ENCODE data around the gene DKC1. TPM values are rescaled to one million over a fixed set of nuclear protein-coding genes. Genes with fewer than 3 reads are reported as not detected.

The DKC1 gene
- total RNA-seq, 1 donor from 2014 or later = 27.9 TPM

DNA sequence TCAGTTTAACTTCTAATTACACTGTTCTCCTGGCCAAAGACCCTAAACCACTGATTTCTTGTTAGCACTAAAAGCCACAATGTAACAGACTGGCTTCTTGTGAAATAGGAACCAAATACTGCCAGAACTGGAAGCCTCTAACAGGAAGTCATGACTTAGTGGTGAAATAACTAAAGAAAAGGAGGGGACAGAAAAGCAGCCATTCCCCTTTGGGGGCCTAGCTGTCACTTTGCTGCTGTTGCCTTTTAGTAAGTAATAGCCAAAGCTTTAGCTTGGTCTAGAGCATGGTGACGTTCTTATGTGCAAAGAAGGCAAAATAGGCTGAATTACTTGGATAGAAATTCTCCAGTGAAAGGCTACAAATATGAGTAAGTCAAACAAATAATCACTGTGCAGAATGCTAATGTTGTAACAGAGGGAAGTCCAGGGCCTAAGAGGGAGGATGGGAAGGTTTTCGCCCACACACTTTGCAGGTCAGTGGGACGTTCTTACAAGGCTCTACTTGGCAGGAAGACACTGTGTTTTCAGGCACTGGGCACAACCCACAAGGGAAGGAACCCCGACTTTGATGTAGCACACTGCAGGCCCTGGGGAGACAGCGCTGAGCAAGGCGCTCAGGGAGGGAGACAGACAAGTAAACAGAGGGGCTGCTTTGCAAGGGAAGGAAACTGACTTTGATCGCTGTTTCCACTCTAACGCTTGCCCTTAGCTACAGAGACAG is 28.4 kb upstream of the DKC1 start:
- ATAC-seq = peak; percentile 78
- intact Hi-C loops (cut with DNase I) = no loop called here
- DNase-seq (ENCODE audit: low spot score) = no peak

DNA sequence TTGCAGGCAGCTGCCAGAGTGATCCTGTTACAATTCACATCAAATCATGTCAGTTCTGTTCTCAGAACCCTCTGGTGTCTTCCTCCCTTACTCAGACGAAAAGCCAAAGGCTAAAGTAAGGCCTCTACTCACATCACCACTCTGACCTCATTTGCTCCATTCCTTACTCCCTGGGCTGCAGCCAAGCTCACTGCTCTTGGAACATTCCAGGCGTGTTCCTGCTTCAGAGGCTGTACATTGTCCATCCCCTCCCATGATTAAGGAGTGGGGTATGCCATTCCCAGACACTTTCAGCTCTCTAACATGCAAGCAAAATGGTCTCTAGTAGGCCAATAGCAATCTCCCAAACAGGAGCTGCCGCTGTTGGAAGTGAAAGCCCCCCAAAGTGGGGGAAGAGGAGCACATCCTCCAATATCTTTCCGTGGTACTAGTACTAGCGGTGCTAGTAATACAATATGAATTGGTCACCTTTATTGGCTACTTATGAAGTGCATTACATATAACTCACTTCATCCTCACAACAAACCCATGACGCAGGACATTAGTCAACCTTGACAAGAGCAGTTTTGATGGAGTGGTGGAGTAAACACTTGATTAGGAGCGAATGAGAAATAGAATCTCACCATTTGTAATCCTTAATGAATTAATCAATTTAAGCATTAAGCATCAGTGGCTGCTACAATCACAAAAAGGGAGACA is 26.8 kb upstream of the DKC1 start:
- DNase-seq (ENCODE audit: low spot score) = no peak
- intact Hi-C loops (cut with DNase I) = no loop called here
- ATAC-seq = peak; percentile 56

- DNase-seq (ENCODE audit: low spot score) (no peak), ATAC-seq (no peak)
- intact Hi-C loops (cut with DNase I) = no loop called here
Measured at GRCh38 chrX:154737136-154737535, 25.5 kb upstream of the DKC1 start.

DNA sequence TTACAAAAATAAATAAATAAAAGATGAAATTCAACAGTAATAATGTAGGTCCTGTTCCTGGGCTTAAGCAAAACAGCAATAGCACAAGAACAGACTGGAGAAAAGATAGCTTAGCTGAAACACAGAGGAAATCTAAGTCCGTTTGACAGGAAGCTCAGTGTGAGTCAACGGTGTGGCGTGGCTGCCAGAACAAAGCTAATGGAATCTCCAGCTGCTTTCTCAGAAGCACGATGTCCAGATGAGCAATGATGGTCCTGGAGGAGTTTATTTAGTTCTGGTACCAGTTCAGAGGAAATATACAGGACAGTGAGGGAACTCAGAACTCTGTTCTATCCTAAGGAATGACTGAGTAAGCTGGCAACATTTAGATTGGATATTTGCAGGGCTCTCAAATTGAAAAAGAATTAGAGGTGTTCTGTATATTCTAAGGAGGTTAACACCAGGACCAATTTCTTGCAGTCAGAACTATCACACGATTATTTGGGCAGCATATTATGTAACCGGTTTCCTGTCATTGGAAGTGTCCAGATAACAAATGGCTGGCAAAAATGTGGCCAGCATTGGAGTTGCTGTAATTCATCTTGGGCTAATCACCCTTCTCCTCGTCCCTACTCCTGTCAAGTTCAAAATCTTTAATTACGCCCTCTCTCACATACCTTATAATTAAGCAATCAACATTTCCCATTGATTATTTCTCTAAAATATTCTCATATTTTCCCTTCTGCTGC is 24.5 kb upstream of the DKC1 start:
- ATAC-seq (peak; percentile 60), DNase-seq (ENCODE audit: low spot score) (no peak)
- intact Hi-C loops (cut with DNase I) = no loop called here

GRCh38 chrX:154739952-154740465 is 22.7 kb upstream of the DKC1 start:
- intact Hi-C loops (cut with DNase I) = no loop called here
- ATAC-seq = no peak
- no peak for DNase-seq (ENCODE audit: low spot score)

DNA sequence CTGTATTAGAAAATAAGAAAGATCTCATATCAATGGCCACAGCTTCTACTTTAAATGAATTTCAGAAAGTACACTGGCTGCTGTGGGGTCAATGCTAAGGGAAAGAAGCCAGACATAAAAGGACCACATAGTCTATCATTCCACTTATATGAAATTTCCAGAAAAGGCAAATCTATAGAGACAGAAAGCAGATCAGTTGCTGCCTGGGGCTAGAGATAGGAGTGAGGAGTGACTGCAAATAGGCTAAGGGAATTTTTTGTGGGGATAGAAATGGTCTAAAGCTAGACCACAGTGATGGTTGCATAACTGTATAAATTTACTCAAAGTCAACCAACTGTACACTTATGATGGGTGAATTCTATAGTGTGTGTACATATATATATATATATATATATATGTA is 20.1 kb upstream of the DKC1 start:
- ATAC-seq = no peak
- DNase-seq (ENCODE audit: low spot score) = no peak
- intact Hi-C loops (cut with DNase I) = no loop called here

GRCh38 chrX:154748712-154749339 is 13.8 kb upstream of the DKC1 start:
- intact Hi-C loops (cut with DNase I) = no loop called here

GRCh38 chrX:154749856-154750255 is 12.8 kb upstream of the DKC1 start:
- ATAC-seq = peak; percentile 17
- no peak for DNase-seq (ENCODE audit: low spot score)
- intact Hi-C loops (cut with DNase I) = no loop called here

More at GRCh38 chrX:154748712-154749339, 13.8 kb upstream of the DKC1 start:
- no peak for DNase-seq (ENCODE audit: low spot score)
- peak; percentile 91 for ATAC-seq

DNA sequence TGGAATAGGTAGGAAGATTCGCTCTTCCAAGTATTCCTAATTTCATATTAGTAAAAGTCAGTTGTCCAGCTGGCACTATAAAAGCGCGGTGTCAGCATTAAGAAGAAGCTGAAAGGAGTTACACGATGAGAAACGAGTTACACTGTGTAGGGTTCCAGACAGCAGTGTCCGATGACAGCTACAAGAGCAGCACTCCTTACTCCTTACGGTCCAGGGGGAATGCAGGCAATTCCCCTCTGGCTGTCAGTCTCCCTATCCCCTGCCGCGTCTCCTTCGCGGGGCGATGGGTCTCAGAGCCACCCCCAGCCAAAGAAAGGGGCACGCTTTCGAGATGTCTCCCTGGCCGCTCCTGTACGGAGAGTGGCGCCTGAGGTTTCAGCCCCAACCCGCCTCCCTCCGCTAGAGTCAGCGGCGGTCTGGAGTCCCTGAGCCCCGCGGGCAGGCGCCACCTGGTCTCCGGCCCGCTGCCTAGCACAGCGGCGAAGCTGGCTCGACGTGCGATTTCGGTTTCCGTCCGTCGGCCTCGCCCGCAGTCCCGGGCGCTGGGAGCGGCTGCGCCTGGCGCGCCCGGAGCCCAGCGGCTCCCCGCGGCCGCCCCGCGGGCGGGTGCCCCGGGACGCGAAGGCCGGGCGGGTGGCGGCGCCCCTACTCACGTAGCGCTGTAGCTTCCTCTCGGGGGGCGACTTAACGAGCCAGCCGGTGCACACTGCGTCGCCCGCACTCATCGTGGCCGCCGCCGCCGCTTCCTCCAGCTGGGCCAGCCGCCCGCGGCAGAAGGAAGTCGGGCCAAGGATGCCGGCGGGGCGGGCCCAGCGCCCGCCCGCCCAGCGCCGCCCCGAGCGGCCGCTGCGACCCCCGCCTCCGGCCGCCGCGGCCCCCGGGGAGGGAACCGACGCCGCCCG is 12.1 kb upstream of the DKC1 start, which contains the start of gene GAB3:
Gene GAB3, minus strand, starts transcription at position 777 of the 902 bp plus-strand sequence. Its CDS starts 52 bp downstream, at position 725.
- DNase-seq (ENCODE audit: low spot score) (no peak), ATAC-seq (peak; percentile 73)
- intact Hi-C loops (cut with DNase I) = no loop called here

- intact Hi-C loops (cut with DNase I) = no loop called here
- ATAC-seq (peak; percentile 11), DNase-seq (ENCODE audit: low spot score) (no peak)
Measured at GRCh38 chrX:154751203-154751668, 11.4 kb upstream of the DKC1 start.

GRCh38 chrX:154751669-154752271 is 10.9 kb upstream of the DKC1 start:
- intact Hi-C loops (cut with DNase I) = no loop called here
- no peak for ATAC-seq
- DNase-seq (ENCODE audit: low spot score) = no peak

- no peak for DNase-seq (ENCODE audit: low spot score)
- intact Hi-C loops (cut with DNase I) = no loop called here
Measured at GRCh38 chrX:154758696-154759095, 4.0 kb upstream of the DKC1 start.

DNA sequence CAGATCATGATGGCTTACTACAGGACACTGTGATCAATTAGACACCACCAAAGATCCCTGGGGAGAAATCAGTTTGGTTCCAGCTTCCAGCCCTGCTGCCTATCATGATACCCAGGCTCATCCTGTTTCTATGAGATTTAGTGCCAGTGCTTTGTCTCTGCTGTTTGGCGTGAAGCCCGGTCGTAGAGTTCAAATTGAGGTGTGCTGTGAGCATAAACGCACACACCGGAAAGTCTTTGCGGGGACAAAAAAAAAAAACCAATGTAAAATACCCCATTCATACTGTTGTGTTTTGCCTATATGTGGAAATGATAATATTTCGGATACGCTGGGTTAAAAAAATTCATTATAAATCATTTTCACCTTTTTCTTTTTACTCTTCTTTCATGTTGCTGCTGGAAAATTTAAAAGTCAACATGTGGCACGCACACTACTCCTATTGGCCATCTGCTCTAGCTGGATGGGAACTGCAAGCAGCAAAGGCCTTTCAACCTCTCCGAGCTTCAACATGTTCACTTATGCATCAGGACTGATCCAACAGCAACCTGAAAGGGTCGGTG is 607 bp upstream of the DKC1 start:
- intact Hi-C loops (cut with DNase I) = no loop called here
- no peak for DNase-seq (ENCODE audit: low spot score)
- ATAC-seq = no peak

More at GRCh38 chrX:154758696-154759095, 4.0 kb upstream of the DKC1 start:
- no peak for ATAC-seq

DNA sequence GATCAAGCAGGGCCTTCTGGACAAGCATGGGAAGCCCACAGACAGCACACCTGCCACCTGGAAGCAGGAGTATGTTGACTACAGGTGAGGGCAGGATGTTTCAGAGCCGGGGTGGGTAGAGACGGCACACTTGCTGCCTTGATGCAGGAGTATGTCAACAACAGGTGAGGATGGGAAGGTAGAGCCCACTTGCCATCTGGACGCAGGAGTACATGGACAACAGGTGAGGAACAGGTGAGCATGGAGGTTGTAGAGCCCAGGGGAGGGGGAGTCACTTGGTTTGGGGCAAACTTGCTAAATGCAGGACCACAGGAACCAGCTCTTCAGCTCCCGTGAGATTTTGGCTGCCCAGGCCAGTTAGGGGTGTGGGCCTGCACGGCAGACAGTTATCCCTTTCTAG is 12.0 kb downstream of the DKC1 start:
- intact Hi-C loops (cut with DNase I) = no loop called here
- ATAC-seq (no peak), DNase-seq (ENCODE audit: low spot score) (no peak)

GRCh38 chrX:154775419-154776349 is 13.0 kb downstream of the DKC1 start:
- intact Hi-C loops (cut with DNase I) = no loop called here
- ATAC-seq = no peak
- DNase-seq (ENCODE audit: low spot score) = no peak

- ATAC-seq = no peak
- intact Hi-C loops (cut with DNase I) = no loop called here
- DNase-seq (ENCODE audit: low spot score) = no peak
Measured at GRCh38 chrX:154776753-154777152, 14.1 kb downstream of the DKC1 start.
